MCF 10A (cell line): ENCODE results near the gene MYO9B. TPM values are rescaled to one million over a fixed set of nuclear protein-coding genes. Genes with fewer than 3 reads are reported as not detected.

ENCODE experiments used
- BruUV-seq: library from RNA; stranded (reverse); fragments of 400-500 nt; replicated peaks from 2 replicates; lab custom pipeline; 2021; lab: Mats Ljungman, UMichigan
- CTCF ChIA-PET: fragments of 300-600 bp; sonication (Branson Sonifier 250); formaldehyde crosslinking; extraction: SDS; loops from one replicate; lab custom pipeline; 2021; ENCODE audit warnings: antibody characterized with exemption, inconsistent platforms; lab: Yijun Ruan, JAX
- POLR2A ChIA-PET: fragments of 300-600, 350-650 bp; sonication (Branson Sonifier 250); formaldehyde crosslinking; extraction: SDS; loops from one replicate; lab custom pipeline; 2020; ENCODE audit warnings: antibody characterized with exemption, inconsistent platforms; lab: Yijun Ruan, JAX
- DNase-seq: peaks from one replicate; pipeline ENCODE4 v3.0.0-alpha.2; 2018; ENCODE audit not compliant: unreplicated experiment
- H3K27ac Mint-ChIP-seq: one replicate; pipeline ENCODE4 v1.8.0; 2022; ENCODE audit warnings: mild to moderate bottlenecking, low read depth, mixed read lengths; ENCODE audit not compliant: unreplicated experiment
- H3K27me3 Mint-ChIP-seq: one replicate; pipeline ENCODE4 v1.8.0; 2022; ENCODE audit warnings: mixed read lengths; ENCODE audit not compliant: insufficient read depth, unreplicated experiment
- H3K36me3 Mint-ChIP-seq: one replicate; pipeline ENCODE4 v1.8.0; 2022; ENCODE audit warnings: mild to moderate bottlenecking, moderate library complexity, mixed read lengths; ENCODE audit not compliant: insufficient read depth, unreplicated experiment
- H3K4me1 Mint-ChIP-seq: one replicate; pipeline ENCODE4 v1.8.0; 2022; ENCODE audit warnings: mixed read lengths; ENCODE audit not compliant: insufficient read depth, unreplicated experiment
- H3K4me3 Mint-ChIP-seq: one replicate; pipeline ENCODE4 v1.8.0; 2022; ENCODE audit warnings: mild to moderate bottlenecking, moderate library complexity, mixed read lengths; ENCODE audit not compliant: unreplicated experiment
- H3K9me3 Mint-ChIP-seq: one replicate; pipeline ENCODE4 v1.8.0; 2022; ENCODE audit warnings: mixed read lengths; ENCODE audit not compliant: unreplicated experiment
- intact Hi-C: fragments of 100-400 bp; cut with micrococcal nuclease; formaldehyde crosslinking; loops from 2 replicates; pipeline ENCODE4 v1.14.1; 2022
- total RNA-seq: library from RNA; stranded (reverse); gene quantifications from 2 replicates; pipeline ENCODE4 v1.2.3, GENCODE V29; 2022
- TF ChIP-seq, protein P1 (sequence below): fragments of 200-600 bp; IDR thresholded peaks from one replicate; pipeline ENCODE4 v1.8.0; 2022; ENCODE audit warnings: antibody characterized with exemption, mild to moderate bottlenecking; ENCODE audit not compliant: unreplicated experiment

The MYO9B gene
- total RNA-seq, 1 experiment from 2014 or later, result 43.5 TPM

DNA sequence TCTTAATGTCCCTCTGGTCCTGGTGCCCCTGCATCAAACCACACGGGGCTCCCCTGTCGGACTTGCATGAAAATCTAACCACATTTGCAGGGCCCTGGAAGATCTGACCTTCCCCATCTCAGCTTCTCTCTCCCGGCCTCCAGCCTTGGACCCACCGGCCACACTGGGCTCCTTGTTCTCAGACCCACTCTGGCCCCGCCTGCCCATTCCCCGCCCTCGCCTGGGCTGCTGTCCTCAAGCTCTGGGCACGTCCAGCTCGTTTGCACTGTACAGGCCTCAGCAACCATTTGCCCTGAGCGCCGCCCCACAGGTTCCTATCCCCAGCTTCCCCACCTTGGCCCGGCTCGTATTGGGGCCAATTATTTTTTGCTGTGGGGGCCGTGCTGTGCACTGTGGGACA is 10.5 kb downstream of the MYO9B start:
- intact Hi-C loops, result no loop called here
- H3K27me3 Mint-ChIP-seq, result no peaks in the 10 kb centered on the region
- peaks cover 14% of the 10 kb centered on the region for H3K36me3 Mint-ChIP-seq
- CTCF ChIA-PET, result interaction anchor here (0.6 to 1.6 kb wide), 4 partner anchors 8 to 175 kb away, joined by 3 to 8 read pairs (median 4); no protein-coding TSS in a partner anchor
- peaks cover 6% of the 10 kb centered on the region for H3K4me1 Mint-ChIP-seq
- TF ChIP-seq, protein P1, sequence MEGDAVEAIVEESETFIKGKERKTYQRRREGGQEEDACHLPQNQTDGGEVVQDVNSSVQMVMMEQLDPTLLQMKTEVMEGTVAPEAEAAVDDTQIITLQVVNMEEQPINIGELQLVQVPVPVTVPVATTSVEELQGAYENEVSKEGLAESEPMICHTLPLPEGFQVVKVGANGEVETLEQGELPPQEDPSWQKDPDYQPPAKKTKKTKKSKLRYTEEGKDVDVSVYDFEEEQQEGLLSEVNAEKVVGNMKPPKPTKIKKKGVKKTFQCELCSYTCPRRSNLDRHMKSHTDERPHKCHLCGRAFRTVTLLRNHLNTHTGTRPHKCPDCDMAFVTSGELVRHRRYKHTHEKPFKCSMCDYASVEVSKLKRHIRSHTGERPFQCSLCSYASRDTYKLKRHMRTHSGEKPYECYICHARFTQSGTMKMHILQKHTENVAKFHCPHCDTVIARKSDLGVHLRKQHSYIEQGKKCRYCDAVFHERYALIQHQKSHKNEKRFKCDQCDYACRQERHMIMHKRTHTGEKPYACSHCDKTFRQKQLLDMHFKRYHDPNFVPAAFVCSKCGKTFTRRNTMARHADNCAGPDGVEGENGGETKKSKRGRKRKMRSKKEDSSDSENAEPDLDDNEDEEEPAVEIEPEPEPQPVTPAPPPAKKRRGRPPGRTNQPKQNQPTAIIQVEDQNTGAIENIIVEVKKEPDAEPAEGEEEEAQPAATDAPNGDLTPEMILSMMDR, result no peak
- H3K27ac Mint-ChIP-seq, result no peak overlapping the region
- no peaks in the 10 kb centered on the region for H3K9me3 Mint-ChIP-seq
- BruUV-seq, result no TSS peak
- POLR2A ChIA-PET, result no interaction called here
- no peak for DNase-seq
- no peak overlapping the region for H3K4me3 Mint-ChIP-seq

DNA sequence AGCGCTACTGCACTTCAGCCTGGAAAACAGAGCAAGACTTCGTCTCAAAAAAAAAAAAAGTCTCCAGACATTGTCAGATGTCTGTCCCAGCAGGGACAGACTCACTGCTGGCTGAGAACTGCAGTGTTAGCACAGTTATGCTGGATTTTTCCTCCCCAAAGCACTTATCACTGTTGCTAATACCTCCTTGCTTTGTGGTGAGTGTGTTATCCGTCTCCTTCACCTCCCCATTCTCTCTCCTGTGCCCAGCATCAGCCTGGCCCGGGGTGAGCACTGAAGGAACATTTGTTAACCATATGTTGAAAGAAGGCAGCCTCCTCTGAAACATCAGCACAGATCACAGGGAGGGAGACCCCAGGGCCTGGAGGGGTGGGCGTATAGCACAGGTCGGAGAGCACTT is 11.3 kb downstream of the MYO9B start:
- no peak overlapping the region for H3K27ac Mint-ChIP-seq
- POLR2A ChIA-PET, result no interaction called here

DNA sequence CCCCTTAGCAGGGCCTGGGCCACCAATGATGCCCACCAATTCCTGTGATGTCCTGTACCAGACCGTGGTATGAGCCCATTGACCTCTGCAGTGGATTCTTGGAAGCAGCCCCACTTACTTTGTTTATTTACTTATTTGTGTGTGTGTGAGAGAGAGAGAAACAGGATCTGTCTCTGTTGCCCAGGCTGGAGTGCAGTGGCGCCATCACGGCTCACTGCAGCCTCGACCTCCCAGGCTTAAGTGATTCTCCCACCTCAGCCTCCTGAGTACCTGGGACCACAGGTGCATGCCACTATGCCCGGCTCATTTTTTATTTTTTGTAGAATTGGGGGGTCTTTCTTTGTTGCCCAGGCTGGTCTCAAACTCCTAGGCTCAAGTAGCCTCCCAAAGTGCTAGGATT is 13.0 kb downstream of the MYO9B start:
- BruUV-seq, result no TSS peak
- Mint-ChIP-seq H3K9me3 (no peaks in the 10 kb centered on the region), H3K4me1 (peaks cover 6% of the 10 kb centered on the region), H3K4me3 (no peak overlapping the region), H3K27me3 (no peaks in the 10 kb centered on the region), H3K27ac (no peak overlapping the region), H3K36me3 (peaks cover 7% of the 10 kb centered on the region)
- no peak for DNase-seq
- POLR2A ChIA-PET, result no interaction called here
- intact Hi-C loops, result no loop called here
- CTCF ChIA-PET, result interaction anchor here (0.6 kb wide), 1 partner anchor 303 kb away, joined by 4 read pairs; no protein-coding TSS in a partner anchor
- TF ChIP-seq, protein P1, result no peak

More for the DNA sequence above, 11.3 kb downstream of the MYO9B start:
- intact Hi-C loops, result no loop called here
- H3K36me3 Mint-ChIP-seq, result peaks cover 14% of the 10 kb centered on the region
- DNase-seq, result no peak
- H3K27me3 Mint-ChIP-seq, result no peaks in the 10 kb centered on the region
- BruUV-seq, result no TSS peak
- TF ChIP-seq, protein P1, result no peak
- H3K9me3 Mint-ChIP-seq, result no peaks in the 10 kb centered on the region
- no peak overlapping the region for H3K4me3 Mint-ChIP-seq
- H3K4me1 Mint-ChIP-seq, result peaks cover 6% of the 10 kb centered on the region
- CTCF ChIA-PET, result interaction anchor here (0.5 kb wide), 1 partner anchor 1143 kb away, joined by 3 read pairs; no protein-coding TSS in a partner anchor

DNA sequence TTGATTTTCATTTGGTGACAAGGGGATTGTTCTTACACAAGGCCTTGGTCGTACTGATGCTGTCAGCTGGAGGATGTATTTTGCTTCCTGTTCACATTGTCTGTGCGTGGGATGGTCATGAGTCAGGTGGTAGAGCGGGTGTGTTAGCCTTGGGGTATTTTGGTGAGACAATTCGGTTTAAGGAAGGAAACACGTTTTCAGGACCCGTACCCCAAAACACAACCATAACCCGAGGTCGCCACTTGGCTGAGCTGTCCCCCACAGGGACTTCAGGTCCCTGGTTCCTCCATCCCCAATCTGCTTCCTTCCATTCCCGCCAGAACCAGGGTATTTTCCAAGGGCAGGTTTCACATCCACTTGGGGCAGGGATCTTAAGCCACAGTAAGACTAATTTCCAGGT is 15.0 kb downstream of the MYO9B start:
- peaks cover 10% of the 10 kb centered on the region for H3K36me3 Mint-ChIP-seq
- H3K27ac Mint-ChIP-seq, result no peak overlapping the region
- TF ChIP-seq, protein P1, result no peak
- H3K4me1 Mint-ChIP-seq, result peaks cover 6% of the 10 kb centered on the region
- no peaks in the 10 kb centered on the region for H3K27me3 Mint-ChIP-seq
- BruUV-seq, result no TSS peak
- DNase-seq, result no peak
- H3K4me3 Mint-ChIP-seq, result no peak overlapping the region
- intact Hi-C loops, result no loop called here
- ChIA-PET POLR2A (no interaction called here), CTCF (no interaction called here)
- no peaks in the 10 kb centered on the region for H3K9me3 Mint-ChIP-seq
